Hepatic stellate cell (primary cell): ENCODE data around the gene STIM1.

Experiments
- DNase-seq: peaks from one replicate; pipeline ENCODE4 v3.0.0; 2011; ENCODE audit warnings: low spot score

Gene STIM1

DNA sequence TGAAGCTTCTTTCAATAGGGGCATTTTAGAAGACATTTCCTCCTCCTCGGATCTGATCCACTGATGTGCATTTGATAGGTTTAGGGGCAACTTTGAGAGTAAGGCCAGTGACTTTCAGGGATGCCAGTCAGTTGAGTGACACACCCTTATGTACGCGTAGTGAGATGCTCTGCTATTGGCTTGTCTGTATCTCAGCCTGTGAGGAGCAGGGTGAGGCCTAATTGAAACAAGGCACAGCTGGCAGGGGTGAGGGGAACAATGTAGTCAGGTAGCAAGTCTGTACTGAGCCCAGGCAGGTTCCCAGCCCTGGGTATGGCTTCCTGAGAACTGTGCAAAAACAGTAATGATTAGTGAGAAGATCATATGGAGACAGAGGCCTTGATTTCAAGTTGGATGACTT, 61.5 kb downstream of the STIM1 start:
- DNase-seq: no peak

DNA sequence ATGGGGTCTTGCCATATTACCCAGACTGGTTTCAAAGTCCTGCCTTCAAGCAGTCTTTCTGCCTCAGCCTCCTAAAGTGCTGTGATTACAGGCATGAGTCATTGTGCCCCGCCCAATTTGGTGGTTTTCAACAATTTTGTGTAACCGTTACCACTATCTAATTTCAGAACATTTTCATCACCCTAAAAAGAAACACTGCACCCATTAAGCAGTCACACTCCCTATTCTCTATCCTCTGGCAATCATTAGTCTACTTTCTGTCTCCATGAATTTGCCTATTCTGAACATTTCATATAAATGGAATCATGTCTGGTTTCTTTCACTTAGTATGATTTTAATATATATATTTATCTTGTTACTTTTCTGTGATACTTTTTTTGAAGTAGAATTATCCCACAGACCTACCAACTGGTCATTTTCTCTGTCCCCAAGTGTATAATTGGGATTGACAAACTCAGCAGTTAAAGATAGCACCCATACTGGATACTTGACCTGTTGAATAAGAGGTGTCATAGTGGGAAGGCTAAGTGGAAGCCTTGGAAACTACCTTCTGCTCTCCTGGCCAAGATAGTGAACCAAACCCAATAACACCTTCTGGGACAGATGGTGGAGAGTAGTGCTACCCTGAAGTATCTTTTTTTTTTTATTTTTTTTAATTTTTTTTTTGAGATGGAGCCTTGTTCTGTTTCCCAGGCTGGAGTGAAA, 64.8 kb downstream of the STIM1 start:
- DNase-seq: no peak

DNA sequence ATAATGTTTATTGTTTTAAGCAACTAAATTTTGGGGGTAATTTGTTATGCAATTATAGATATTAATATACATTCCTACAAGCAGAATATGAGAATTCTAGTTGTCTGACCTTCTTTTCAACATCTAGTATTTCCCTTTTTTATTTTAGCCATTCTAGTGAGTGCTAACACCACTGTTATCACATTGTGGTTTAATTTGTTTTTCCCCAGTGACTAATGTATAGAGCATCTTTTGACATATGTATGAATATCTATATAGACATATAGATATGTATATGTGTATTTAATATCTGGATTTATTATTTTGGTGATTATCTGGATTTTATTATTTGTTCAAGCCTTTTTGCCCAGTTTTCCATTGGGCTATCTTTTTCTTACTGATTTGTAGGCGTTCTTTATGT, 66.6 kb downstream of the STIM1 start:
- no peak for DNase-seq

DNA sequence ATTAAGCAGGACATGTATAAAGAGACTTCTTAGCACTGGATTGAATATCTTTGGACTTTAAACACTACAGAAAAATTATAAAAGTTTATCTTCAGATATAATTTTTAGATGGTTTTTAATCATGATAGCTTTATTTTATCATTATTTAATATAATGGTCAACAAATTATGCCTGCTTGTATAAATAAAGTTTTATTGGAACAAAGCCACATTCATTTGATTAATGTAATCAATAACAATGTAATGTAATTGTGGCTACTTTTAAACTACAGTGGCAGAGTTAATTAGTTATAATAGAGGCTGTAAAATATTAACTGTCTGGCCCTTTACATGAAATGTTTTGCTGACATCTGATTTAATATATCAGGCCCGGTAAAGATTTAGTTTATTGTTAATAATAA, 70.0 kb downstream of the STIM1 start:
- DNase-seq: no peak

DNA sequence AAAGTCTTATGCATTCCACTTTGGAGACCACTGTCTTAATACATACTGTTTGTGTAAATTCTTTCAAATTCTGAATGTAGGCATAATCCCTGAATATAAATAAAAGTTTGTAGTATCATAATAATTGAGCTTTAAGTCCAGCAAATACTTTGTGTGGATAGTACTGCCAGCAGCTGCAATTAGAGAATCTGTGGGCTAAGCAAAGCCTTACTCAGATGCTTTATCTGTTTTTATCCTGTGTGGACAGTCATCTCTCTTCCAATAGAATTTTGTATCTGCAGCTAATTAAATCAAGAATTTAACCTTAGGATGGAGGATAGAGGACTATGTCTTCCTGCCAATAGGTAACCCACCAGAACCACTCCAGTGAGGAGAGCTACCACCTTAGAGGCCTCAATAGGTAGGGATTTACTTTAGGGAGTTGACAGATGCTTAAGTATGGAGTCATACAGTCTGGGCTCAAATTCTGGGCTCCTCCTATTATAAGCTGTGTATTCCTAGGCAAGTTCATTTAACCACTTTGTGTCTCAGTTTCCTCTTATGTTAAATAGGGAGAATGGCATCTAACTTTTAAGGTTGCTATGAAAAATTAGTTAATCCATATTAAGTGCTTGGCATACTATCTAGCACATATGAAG, 71.1 kb downstream of the STIM1 start:
- no peak for DNase-seq

DNA sequence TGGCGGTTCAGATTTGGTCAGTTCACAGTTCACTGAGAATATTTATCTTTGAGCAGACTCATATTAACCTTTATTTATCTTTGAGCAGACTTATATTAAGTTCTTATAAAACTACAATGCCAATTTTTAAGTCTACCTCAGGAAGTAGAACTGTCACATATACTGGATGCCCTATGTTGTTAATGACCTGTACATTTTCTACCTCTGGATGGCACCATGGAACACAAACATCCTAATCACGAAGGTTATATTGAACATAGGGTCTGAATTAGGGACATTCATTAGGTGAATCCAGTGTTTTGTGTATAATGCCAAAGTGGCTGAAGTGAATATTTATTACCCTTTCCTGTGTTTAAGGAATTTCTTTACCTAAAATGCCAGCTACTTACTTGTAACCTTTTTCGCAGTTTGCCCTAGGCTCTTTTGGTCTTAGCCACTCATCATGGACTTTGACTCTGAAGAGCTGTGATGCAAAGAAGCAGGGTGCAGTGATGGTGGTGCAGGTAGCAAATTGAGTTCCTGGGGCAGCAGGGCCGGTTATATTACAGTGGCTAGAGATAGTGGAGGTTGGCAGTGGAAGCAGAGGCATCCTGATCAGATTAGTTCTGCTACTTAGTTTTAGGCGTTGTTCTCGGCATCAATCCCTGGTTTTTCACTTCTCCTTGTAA, 71.8 kb downstream of the STIM1 start:
- DNase-seq: no peak

DNA sequence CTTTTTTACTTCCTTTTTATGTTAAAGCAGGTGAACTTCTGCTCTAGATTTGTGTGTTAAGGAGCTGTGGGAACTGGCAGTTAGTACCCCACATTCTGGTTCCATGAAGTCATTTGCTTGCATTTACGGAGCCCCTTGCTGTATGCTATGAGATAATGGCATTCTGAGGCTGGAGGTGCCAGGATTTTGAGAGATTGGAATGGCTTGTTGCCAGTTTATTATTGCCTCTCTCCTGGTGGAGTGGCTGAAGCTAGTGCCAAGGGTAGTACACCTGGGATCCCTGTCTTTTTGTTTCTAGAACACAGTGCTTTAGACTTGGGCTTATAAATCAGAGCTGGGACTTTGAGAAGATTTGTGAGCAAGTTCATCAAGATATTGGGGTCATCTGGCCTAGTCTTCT, 73.8 kb downstream of the STIM1 start:
- DNase-seq: no peak

DNA sequence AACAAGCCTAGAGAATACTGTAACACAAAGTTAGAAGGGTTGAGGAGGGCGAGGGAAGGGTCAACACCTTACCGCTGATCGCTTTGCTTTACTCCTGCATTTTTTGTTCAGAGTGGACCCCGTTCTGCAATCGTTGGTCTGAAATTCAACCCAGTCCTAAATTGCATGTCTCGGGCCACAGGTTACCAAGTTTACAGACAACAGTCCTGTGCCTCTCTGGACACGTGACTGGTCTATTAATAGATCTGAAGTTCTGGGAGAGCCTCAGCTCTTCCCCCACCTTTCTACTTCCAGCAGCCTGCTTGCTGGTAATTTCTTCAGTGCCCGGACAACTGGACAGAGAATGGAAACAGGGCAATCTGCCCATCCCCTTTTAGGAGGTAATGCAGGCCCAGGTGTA, 74.2 kb downstream of the STIM1 start:
- DNase-seq: no peak

DNA sequence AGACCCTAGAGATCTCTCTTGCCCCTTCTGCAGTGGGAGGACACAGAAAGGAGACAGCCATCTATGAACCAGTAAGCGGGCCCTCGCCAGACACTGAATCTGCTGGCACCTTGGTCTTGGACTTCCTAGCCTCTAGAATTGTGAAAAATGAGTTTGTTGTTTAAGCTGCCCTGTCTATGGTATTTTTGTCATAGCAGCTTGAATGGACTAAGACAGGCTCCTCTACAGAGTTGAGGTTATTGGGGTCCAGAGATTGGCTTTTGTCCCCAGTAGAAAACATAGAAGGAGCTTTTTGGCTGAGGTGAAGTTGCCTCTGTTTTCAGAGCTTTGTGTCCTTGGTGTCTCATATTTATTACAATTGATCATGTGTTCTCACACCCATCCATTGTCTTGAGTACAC, 77.2 kb downstream of the STIM1 start:
- DNase-seq: no peak

DNA sequence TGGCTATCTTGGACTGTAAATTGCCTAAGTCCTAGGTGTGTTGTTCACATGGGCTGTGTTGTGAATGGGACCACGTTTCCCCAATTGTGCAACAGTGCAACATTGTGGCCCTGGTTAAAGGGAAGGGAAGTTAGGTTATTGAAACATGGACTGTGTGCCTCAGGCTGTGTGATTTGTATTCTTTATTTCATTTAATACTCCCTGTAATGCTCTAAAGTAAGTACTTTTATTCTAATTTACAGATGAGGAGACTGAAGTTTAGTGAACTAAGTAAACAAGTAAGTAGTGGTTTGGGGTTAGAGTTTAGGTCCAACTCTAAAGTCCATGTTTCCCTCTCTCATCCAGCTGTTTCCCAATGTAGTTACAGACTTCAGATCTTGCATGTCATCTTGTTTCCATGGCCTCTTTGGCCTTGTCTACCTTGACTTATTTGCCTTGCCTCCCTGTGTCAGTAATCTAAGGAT, 77.7 kb downstream of the STIM1 start:
- DNase-seq: no peak

DNA sequence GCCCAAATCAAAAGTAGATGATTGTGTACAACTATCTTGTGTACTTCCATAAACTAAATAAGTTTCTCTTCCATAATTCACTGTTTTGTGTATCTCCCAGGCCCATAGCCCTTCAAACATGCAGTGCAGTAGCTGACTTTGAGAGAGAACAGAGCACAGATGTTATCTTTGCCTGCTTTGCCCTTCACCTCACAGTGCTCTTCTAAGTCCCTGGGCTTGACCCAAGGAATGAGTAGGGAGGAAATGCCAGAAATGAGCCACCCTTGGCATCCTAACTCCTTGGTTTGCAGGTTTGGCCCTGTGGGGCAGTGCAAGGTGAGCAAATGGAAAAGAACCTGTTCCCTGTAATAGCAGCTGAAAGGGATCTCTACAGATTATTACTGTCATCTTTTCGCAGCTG, 79.2 kb downstream of the STIM1 start:
- no peak for DNase-seq

DNA sequence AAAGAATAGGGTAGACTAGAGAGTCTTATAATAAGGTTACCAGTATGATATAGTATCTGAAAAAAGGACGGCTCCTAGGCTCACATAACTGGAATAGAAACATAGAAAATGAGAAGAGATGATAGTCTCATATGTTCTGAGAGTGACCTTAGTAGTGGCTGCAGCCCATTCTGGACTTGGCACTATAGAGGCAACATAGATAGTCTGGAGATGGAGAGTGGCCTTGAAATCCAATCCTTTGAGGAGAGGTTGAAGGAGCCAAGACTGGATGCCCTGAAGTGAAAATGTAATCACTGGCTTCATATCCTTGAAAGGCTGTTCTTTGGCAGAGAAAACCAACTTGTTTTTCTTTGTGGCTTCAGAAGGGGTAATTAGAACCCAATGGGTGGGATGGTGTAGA, 81.1 kb downstream of the STIM1 start:
- DNase-seq: no peak

DNA sequence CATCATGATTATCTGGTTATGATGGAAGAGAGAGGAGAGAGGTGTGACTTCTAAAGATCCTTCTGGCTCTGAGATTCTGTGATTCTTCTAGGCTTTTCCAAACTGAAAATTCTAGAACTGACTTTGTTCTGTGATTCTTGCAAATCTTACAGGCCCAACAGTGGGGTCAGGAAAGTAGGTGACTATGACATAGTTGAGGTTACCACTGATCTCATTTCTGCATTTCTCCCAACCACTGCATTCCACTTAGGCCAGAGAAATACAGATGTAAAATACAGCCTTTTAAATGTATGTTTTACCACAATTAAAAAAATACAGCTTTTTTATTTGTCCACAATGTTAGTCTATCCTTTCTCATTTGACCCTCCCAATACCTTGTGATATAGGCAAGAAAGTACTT, 83.7 kb downstream of the STIM1 start:
- peak; percentile 50 for DNase-seq

DNA sequence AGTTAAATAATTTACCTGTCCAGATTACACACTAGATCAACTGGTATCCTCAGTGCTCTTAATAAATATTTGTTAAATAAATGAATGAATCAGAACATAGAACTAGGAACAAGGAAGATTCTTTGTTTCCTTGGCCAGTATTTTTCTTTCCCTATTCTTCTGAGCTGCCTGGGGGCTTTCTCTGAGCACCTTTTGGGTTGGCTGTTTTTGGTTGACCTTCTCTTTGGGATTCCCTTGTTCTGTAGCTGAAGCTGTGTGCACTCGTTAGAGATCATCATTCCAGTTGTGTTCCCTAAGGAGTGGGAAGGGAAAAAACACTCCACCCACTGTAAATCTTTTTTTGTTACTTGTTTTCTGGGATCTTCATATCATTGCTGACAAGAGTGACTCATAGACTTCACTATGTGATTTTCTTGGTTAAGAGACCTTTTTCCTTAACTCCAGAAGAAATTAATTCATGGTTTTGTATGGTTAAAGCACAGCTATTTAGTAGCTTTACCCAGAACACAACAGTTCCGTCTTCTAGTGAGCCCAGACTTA, 84.3 kb downstream of the STIM1 start:
- no peak for DNase-seq

DNA sequence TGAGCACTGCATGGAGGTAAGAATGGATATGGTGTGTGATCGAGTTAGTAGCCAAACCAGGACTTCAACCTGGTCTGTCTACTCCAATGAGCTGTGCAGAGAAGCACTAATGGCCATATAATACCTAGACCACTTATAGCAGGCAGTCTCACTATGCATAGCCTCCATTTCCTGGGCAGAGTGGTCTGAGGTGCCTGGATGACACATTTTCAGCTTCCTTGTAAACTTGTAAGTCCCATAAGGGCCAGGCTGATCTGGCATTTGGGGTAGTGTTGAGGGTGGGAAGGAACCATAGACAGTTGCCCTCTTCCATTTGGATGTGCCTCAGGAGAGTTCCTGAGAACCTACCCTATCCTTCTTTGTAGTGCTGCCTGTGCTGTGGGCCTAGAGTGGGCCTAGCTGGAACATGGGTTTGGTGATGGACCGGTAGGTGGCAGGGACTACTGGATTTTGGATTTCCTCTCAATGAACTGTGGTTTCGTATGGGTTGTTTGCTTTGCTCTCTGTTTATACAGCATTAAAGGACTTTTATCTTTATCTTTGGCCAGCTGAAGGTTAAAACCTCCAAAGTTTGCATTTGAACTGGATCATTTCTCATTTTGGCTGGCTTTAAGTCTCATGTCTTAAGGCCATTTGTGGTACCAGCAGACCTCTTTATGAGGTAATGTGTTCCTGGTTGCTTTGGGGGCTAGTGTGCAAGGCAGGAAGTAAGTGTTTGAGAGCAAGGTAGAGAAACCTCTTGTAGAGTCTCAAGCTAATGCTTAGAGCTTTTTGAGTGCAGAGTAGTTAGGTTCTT, 86.9 kb downstream of the STIM1 start:
- no peak for DNase-seq

DNA sequence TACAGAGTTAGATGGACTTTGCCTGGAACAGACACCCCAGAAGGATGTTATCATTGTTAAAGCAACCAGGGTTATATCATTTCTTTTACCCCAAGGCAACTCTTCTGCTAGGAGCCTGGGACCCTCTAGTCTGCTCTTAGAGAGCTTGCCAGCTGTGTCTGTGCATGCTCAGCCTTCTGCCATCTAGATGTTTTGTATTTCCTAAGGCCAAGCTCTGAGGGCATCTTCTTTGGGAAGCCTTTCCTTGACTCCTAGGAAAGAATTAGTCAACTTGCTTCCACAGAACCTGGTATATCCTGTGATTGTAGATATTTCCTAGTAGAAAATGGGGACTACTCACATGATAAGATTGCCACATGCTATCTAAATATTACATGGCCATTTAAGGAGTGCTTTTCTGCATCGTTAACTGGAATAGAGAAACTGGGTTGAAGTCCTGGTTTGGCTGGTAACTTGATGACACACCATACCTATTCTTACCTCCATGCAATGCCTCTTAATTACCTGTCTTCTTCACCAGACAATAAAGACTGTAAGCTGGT, 87.6 kb downstream of the STIM1 start:
- no peak for DNase-seq

DNA sequence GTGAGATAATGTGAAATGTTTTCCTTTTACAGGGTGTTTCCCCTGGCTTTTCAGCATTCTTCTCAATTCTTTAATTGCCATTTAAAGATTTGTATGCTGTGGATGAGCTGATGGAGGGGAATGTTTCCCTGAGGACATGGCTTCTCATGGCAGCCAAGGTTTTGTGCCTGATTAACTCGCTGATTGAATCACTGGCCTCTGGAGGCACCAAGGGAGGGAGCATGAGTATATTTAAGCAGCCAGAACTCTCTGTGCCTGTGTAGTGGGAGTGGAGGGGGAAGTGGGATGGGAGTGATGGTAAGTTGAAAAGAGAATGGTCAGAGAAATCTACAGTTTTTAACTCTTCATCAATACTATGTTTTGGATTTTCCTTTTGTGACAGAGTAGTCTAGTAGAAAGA, 88.7 kb downstream of the STIM1 start:
- no peak for DNase-seq

DNA sequence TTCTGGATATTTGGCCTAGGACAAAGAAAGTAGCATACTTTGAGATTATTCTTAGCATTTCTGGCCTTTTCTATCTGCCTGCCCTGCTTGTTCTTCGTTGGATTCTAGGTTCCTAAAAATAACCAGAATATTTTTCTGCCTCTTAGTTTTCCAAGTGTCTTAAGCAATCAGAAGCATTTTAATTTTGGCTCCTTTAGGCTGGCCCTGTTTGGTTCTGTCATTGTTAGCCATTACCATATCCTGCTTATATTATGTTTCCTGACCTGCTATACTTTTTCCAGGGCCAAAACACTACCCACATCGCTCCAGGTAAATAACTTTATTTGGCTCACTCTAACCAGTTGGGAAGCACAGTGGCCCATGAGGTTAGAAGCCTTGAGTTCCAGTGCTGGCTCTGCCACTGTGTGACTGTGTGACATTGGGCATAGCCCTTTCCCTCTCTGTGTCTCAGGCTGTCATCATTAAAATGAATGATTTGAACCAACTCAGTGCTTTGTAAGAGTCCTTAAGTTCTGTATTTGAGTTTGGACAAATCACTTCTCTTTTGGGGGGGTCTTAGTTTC, 91.1 kb downstream of the STIM1 start:
- DNase-seq: no peak

DNA sequence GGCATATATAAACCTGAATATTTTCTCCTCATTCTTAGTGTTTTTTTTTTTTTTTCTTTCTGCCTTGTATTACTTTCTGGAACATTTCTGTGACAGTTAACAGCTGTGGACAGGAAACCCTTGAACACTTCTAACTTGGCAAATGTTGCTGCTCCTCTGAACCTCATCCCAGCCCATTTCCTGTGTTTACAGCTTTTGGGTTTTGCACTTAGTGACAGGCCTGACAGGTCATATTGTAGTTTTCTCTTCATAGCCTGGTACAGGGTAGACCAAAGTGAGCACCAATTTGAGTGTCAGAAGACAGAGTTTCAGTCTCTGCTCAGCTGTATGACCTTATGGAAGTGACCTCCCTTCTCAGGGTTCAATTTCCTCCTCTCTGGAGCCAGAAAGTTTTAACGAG, 91.6 kb downstream of the STIM1 start:
- peak; percentile 31 for DNase-seq

DNA sequence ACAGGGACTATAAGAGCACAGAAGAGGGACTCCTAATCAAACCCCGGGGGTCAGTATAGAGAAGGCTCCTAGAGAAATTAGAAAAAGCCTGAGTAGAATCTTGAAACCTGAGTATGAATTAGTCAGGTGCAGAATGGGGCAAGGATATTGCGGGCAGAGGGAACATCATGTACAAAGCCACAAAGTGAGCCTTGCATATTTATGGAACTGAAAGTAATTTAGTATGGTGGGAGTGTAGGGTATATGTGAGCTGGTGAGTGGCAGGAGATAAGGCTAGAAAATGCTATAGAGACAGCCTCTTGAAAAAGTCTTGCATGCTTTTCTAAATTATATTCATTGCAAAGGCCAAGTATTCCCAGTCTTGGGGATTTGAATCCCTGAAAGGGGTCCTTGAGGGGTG, 93.7 kb downstream of the STIM1 start:
- DNase-seq: no peak

DNA sequence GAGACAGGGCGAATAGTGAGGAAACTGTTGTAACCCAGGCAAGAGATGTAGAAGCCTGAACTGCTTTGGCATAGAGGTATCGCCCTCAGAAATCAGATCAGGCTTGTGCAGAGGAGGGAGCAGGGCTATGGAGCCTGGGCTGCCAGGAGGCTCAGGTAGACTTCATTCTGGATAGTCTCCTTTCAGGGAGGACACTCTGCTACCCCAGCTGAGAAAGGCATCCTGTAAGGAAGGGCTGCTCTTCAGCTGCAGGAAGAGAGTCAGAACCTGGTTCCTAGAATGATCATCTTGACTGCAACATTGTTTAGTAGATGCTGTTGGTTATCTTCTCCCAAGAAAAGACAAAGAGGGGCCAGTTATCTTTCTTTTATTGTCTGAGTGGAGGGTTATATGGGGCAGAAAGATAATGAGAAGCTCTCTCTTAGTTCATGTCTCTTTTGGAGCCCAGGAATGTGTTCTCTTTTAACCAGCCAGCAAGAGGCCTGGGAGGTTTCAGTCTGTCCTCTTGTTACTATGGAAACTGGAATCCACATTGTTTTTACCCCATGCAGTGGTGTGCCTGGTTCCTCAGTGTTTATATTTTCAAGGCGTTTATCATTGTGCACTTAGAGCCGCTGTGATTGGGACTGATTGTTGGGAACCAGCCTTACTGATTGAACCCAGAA, 95.7 kb downstream of the STIM1 start:
- DNase-seq: peak; percentile 61
